ENCODE results near the gene HSBP1L1. TPM values are rescaled to one million over a fixed set of nuclear protein-coding genes. Genes with fewer than 3 reads are reported as not detected.
A peak's percentile ranks its signal among the peaks of the same experiment; 100 is the strongest.

Gene HSBP1L1
- total RNA-seq, 1 experiment from 2014 or later, result not detected

DNA sequence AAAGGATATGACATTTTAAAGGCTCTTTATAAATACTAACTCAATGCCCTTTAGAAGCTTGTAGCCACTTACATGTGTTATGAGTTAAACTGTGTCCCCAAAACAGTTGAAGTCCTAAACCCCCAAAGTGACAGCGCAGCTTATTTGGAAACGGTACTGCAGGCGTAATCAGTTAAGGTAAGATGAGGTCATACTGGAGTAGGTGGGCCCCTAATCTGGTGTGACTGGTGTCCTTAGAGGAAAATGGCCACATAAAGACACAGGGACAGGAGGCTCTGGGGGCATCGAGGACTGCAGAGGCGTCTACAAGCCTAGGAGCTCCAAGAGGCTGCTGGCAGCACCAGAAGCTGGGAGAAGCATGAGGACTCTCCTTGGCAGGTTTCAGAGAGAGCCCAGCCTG, 15.4 kb downstream of the HSBP1L1 start:
- Histone ChIP-seq H3K56ac (ENCODE audit: insufficient read length, low read depth, low read length) (no peak overlapping the region), H3K79me1 (ENCODE audit: insufficient read depth, low read depth, low read length, poor library complexity, severe bottlenecking) (peaks cover 20% of the 10 kb centered on the region), H3K23ac (ENCODE audit: insufficient read length, low read depth, low read length) (no peak overlapping the region), H4K8ac (replicated peaks; ENCODE audit: insufficient read length, low read depth, low read length) (no peak overlapping the region), H3K14ac (ENCODE audit: insufficient read depth, low read length) (no peak overlapping the region), H2AK5ac (ENCODE audit: insufficient read length, low read length) (no peak overlapping the region), H3K27me3 (ENCODE audit: insufficient read depth, low read length) (no peaks in the 10 kb centered on the region), H3K9ac (ENCODE audit: extremely low read depth, insufficient read length, low read length) (no peak overlapping the region), H4K20me1 (ENCODE audit: control insufficient read depth, insufficient read depth, insufficient read length) (no peaks in the 10 kb centered on the region), H3K4me2 (ENCODE audit: insufficient read depth, insufficient read length, low read length) (no peak overlapping the region), H3T11ph (ENCODE audit: low read length) (no peak overlapping the region), H3K27ac (ENCODE audit: insufficient read length, low read depth, low read length) (no peak overlapping the region), H4K91ac (ENCODE audit: insufficient read length, low read depth, low read length) (no peak overlapping the region), H2BK20ac (ENCODE audit: low read depth, low read length, poor library complexity, severe bottlenecking) (no peak overlapping the region), H3K18ac (ENCODE audit: insufficient read length, low read depth, low read length) (no peak overlapping the region), H3K79me2 (ENCODE audit: insufficient read depth, low read length) (peaks cover 67% of the 10 kb centered on the region), H2BK15ac (ENCODE audit: low read depth, low read length) (no peak overlapping the region), H2AFZ (ENCODE audit: low read length) (no peak overlapping the region), H4K5ac (ENCODE audit: insufficient read length, low read depth, low read length) (no peak overlapping the region), H2BK120ac (ENCODE audit: low read depth, low read length, poor library complexity, severe bottlenecking) (no peak overlapping the region), H2BK5ac (ENCODE audit: insufficient read length, low read length) (no peak overlapping the region), H3K4me1 (ENCODE audit: insufficient read depth, low read length) (no peaks in the 10 kb centered on the region), H3K9me3 (ENCODE audit: control insufficient read depth, low read depth, low read length) (no peaks in the 10 kb centered on the region), H3K4ac (ENCODE audit: low read depth, low read length) (no peak overlapping the region), H3K23me2 (ENCODE audit: insufficient read length, low read depth, low read length, poor library complexity, severe bottlenecking) (peaks cover 2% of the 10 kb centered on the region), H2BK12ac (ENCODE audit: insufficient read length, low read depth, low read length) (no peak overlapping the region)
- no peak for DNase-seq
- Mint-ChIP-seq H3K36me3 (ENCODE audit: insufficient read depth in 1 of 3, low read depth in 3 of 3) (peaks cover 22 to 56% (median 49%) of the 10 kb centered on the region in 3 experiments), H3K4me1 (peaks cover 0 to 2% of the 10 kb centered on the region in 2 experiments; a peak in 1 of 4 replicates), H3K9me3 (no peaks in the 10 kb centered on the region), H3K27me3 (ENCODE audit: low read depth) (no peaks in the 10 kb centered on the region), H3K27ac (0 out of 7 replicates have a peak overlapping the region, but pooled peaks of 1 of the 3 experiments have one; percentile 21), H3K4me3 (no peak overlapping the region)
- WGBS (ENCODE audit: extremely low coverage, insufficient read length, low lambda C conversion rate), result no CpG with 5 or more reads among the region's 5 CpGs
- TF ChIP-seq, protein P1, sequence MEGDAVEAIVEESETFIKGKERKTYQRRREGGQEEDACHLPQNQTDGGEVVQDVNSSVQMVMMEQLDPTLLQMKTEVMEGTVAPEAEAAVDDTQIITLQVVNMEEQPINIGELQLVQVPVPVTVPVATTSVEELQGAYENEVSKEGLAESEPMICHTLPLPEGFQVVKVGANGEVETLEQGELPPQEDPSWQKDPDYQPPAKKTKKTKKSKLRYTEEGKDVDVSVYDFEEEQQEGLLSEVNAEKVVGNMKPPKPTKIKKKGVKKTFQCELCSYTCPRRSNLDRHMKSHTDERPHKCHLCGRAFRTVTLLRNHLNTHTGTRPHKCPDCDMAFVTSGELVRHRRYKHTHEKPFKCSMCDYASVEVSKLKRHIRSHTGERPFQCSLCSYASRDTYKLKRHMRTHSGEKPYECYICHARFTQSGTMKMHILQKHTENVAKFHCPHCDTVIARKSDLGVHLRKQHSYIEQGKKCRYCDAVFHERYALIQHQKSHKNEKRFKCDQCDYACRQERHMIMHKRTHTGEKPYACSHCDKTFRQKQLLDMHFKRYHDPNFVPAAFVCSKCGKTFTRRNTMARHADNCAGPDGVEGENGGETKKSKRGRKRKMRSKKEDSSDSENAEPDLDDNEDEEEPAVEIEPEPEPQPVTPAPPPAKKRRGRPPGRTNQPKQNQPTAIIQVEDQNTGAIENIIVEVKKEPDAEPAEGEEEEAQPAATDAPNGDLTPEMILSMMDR (conservative IDR thresholded peaks at IDR 0.05), result no peak
